HEK293 (cell line): ENCODE measurements around the gene EDC3.
A peak's percentile ranks its signal among the peaks of the same experiment; 100 is the strongest.

Experiments
- CTCF ChIA-PET: fragments of 350-600 bp; formaldehyde crosslinking; extraction: SDS; loops from one replicate; lab custom pipeline; 2021; ENCODE audit warnings: antibody characterized with exemption; lab: Yijun Ruan, JAX
- POLR2A ChIA-PET: fragments of 300-600 bp; formaldehyde crosslinking; extraction: SDS; loops from one replicate; lab custom pipeline; 2020; ENCODE audit warnings: antibody characterized with exemption, inconsistent platforms; lab: Yijun Ruan, JAX
- H3K27ac ChIP-seq: fragments of 200-500 bp; sonication (Bioruptor generic); 2 replicates; pipeline ENCODE4 v1.5.1; 2014; ENCODE audit warnings: low read depth, low read length, control low read depth, inconsistent platforms; ENCODE audit errors: extremely low read depth
- H3K36me3 ChIP-seq, 2 experiments: fragments of 200-500 bp in 1 of 2; sonication (Bioruptor generic) in 1 of 2; 1 replicate in 1 of 2; 2 replicates in 1 of 2; pipeline ENCODE4 v1.5.1; 2014 to 2017; ENCODE audit warnings: inconsistent platforms in 2 of 2, low read length in 2 of 2; ENCODE audit not compliant: control insufficient read depth in 2 of 2, insufficient read depth in 1 of 2
- H3K4me1 ChIP-seq: fragments of 200-500 bp; sonication (Bioruptor generic); 2 replicates; pipeline ENCODE4 v1.5.1; 2014; ENCODE audit warnings: mild to moderate bottlenecking, low read length, inconsistent platforms; ENCODE audit not compliant: control insufficient read depth, insufficient read depth
- H3K4me3 ChIP-seq: 2 replicates; pipeline ENCODE4 v1.5.1; 2011; ENCODE audit warnings: low read depth, mild to moderate bottlenecking, control low read depth, low read length, moderate library complexity
- H3K9me3 ChIP-seq: fragments of 200-500 bp; sonication (Bioruptor generic); 2 replicates; pipeline ENCODE4 v1.5.1; 2014; ENCODE audit warnings: low read depth, low read length, inconsistent platforms; ENCODE audit not compliant: control insufficient read depth, insufficient read depth
- BCL11A ChIP-seq: fragments of 450-650 bp; formaldehyde crosslinking; IDR thresholded peaks from 2 replicates; pipeline ENCODE4 v1.5.1; 2016; ENCODE audit warnings: low read depth, missing biosample characterization, missing genetic modification characterization
- FEZF1 ChIP-seq: fragments of 450-650 bp; formaldehyde crosslinking; IDR thresholded peaks from 2 replicates; pipeline ENCODE4 v1.5.1; 2016; ENCODE audit warnings: missing biosample characterization, missing genetic modification characterization
- GLI2 ChIP-seq: fragments of 450-650 bp; formaldehyde crosslinking; IDR thresholded peaks from 2 replicates; pipeline ENCODE4; 2017; ENCODE audit warnings: missing biosample characterization, missing genetic modification characterization, low read depth, borderline replicate concordance
- GLI4 ChIP-seq: fragments of 450-650 bp; formaldehyde crosslinking; IDR thresholded peaks from 2 replicates; pipeline ENCODE4 v1.5.1; 2016; ENCODE audit warnings: missing biosample characterization, missing genetic modification characterization
- HOXC10 ChIP-seq: sonication (generic); formaldehyde crosslinking; IDR thresholded peaks from 2 replicates; pipeline ENCODE4 v1.8.1; 2023; ENCODE audit warnings: mild to moderate bottlenecking, missing genetic modification reagents
- IKZF3 ChIP-seq: fragments of 450-650 bp; IDR thresholded peaks from 2 replicates; pipeline ENCODE4 v1.5.0; 2018; ENCODE audit warnings: missing biosample characterization, mild to moderate bottlenecking, missing genetic modification characterization, moderate library complexity
- MYNN ChIP-seq: fragments of 450-650 bp; formaldehyde crosslinking; IDR thresholded peaks from 2 replicates; pipeline ENCODE4 v1.5.1; 2016; ENCODE audit warnings: missing biosample characterization, missing genetic modification characterization, borderline replicate concordance
- OSR2 ChIP-seq: fragments of 450-650 bp; formaldehyde crosslinking; IDR thresholded peaks from 2 replicates; pipeline ENCODE4 v1.5.1; 2016; ENCODE audit warnings: missing biosample characterization, missing genetic modification characterization
- OVOL3 ChIP-seq: fragments of 450-650 bp; formaldehyde crosslinking; IDR thresholded peaks from 2 replicates; pipeline ENCODE4 v1.5.1; 2016; ENCODE audit warnings: missing biosample characterization, missing genetic modification characterization
- PRDM6 ChIP-seq: fragments of 450-650 bp; formaldehyde crosslinking; IDR thresholded peaks from 2 replicates; pipeline ENCODE4 v1.5.1; 2017; ENCODE audit warnings: missing biosample characterization, missing genetic modification characterization
- SP2 ChIP-seq: fragments of 450-650 bp; formaldehyde crosslinking; IDR thresholded peaks from 2 replicates; pipeline ENCODE4 v1.5.1; 2016; ENCODE audit warnings: missing biosample characterization, missing genetic modification characterization
- YY1 ChIP-seq: fragments of 450-650 bp; formaldehyde crosslinking; IDR thresholded peaks from 2 replicates; pipeline ENCODE4 v1.5.1; 2018; ENCODE audit warnings: missing biosample characterization, missing genetic modification characterization
- ZBTB48 ChIP-seq: fragments of 450-650 bp; formaldehyde crosslinking; IDR thresholded peaks from 2 replicates; pipeline ENCODE4 v1.5.1; 2016; ENCODE audit warnings: missing biosample characterization, missing genetic modification characterization
- ZFP69B ChIP-seq: fragments of 450-650 bp; formaldehyde crosslinking; IDR thresholded peaks from 2 replicates; pipeline ENCODE4 v1.5.1; 2016; ENCODE audit warnings: missing biosample characterization, missing genetic modification characterization
- ZNF121 ChIP-seq: fragments of 450-650 bp; formaldehyde crosslinking; IDR thresholded peaks from 2 replicates; pipeline ENCODE4 v1.5.1; 2016; ENCODE audit warnings: missing biosample characterization, missing genetic modification characterization
- ZNF19 ChIP-seq: fragments of 450-650 bp; formaldehyde crosslinking; IDR thresholded peaks from 2 replicates; pipeline ENCODE4; 2016; ENCODE audit warnings: missing biosample characterization, missing genetic modification characterization, low read depth
- ZNF211 ChIP-seq: fragments of 450-650 bp; formaldehyde crosslinking; IDR thresholded peaks from 2 replicates; pipeline ENCODE4 v1.5.1; 2016; ENCODE audit warnings: low read depth, missing biosample characterization, missing genetic modification characterization
- ZNF221 ChIP-seq: fragments of 450-650 bp; formaldehyde crosslinking; IDR thresholded peaks from 2 replicates; pipeline ENCODE4 v1.5.1; 2017; ENCODE audit warnings: missing biosample characterization, missing genetic modification characterization, borderline replicate concordance
- ZNF248 ChIP-seq: fragments of 450-650 bp; formaldehyde crosslinking; IDR thresholded peaks from 2 replicates; pipeline ENCODE4 v1.5.1; 2017; ENCODE audit warnings: missing biosample characterization, missing genetic modification characterization
- ZNF266 ChIP-seq: fragments of 450-650 bp; formaldehyde crosslinking; IDR thresholded peaks from 2 replicates; pipeline ENCODE4 v1.5.1; 2016; ENCODE audit warnings: missing biosample characterization, missing genetic modification characterization, low read depth
- ZNF335 ChIP-seq: fragments of 450-650 bp; formaldehyde crosslinking; conservative IDR thresholded peaks from 2 replicates; pipeline ENCODE4 v1.5.1; 2016; ENCODE audit warnings: missing biosample characterization, missing genetic modification characterization
- ZNF398 ChIP-seq: fragments of 450-650 bp; formaldehyde crosslinking; IDR thresholded peaks from 2 replicates; pipeline ENCODE4 v1.5.1; 2017; ENCODE audit warnings: missing biosample characterization, missing genetic modification characterization
- ZNF423 ChIP-seq: fragments of 450-650 bp; formaldehyde crosslinking; IDR thresholded peaks from 2 replicates; pipeline ENCODE4 v1.5.1; 2016; ENCODE audit warnings: missing biosample characterization, missing genetic modification characterization
- ZNF426 ChIP-seq: fragments of 450-650 bp; formaldehyde crosslinking; IDR thresholded peaks from 2 replicates; pipeline ENCODE4 v1.5.1; 2017; ENCODE audit warnings: missing biosample characterization, missing genetic modification characterization, mild to moderate bottlenecking, inconsistent platforms, moderate library complexity
- ZNF521 ChIP-seq: fragments of 450-650 bp; formaldehyde crosslinking; IDR thresholded peaks from 2 replicates; pipeline ENCODE4 v1.5.1; 2017; ENCODE audit warnings: missing biosample characterization, mild to moderate bottlenecking, missing genetic modification characterization
- ZNF548 ChIP-seq: fragments of 450-650 bp; formaldehyde crosslinking; IDR thresholded peaks from 2 replicates; pipeline ENCODE4 v1.5.1; 2016; ENCODE audit warnings: missing biosample characterization, missing genetic modification characterization
- ZNF549 ChIP-seq: fragments of 450-650 bp; IDR thresholded peaks from 2 replicates; pipeline ENCODE4 v1.5.1; 2018; ENCODE audit warnings: missing biosample characterization, missing genetic modification characterization, mild to moderate bottlenecking, inconsistent platforms, moderate library complexity
- ZNF626 ChIP-seq: fragments of 450-650 bp; sonication (Bioruptor Pico); formaldehyde crosslinking; IDR thresholded peaks from 2 replicates; pipeline ENCODE4 v1.5.1; 2018; ENCODE audit warnings: missing biosample characterization, missing genetic modification characterization, inconsistent platforms
- ZNF629 ChIP-seq: fragments of 450-650 bp; formaldehyde crosslinking; IDR thresholded peaks from 2 replicates; pipeline ENCODE4 v1.5.1; 2017; ENCODE audit warnings: missing biosample characterization, missing genetic modification characterization
- ZNF660 ChIP-seq: fragments of 450-650 bp; IDR thresholded peaks from 2 replicates; pipeline ENCODE4 v1.5.1; 2018; ENCODE audit warnings: missing biosample characterization, mild to moderate bottlenecking, missing genetic modification characterization
- ZSCAN16 ChIP-seq: fragments of 450-650 bp; formaldehyde crosslinking; IDR thresholded peaks from 2 replicates; pipeline ENCODE4 v1.5.1; 2016; ENCODE audit warnings: missing biosample characterization, missing genetic modification characterization
- ZSCAN30 ChIP-seq: fragments of 450-650 bp; IDR thresholded peaks from 2 replicates; pipeline ENCODE4 v1.5.1; 2018; ENCODE audit warnings: missing biosample characterization, mild to moderate bottlenecking, missing genetic modification characterization, moderate library complexity

EDC3 gene

GRCh38 chr15:74643665-74644204, 52.1 kb downstream of the EDC3 start:
- POLR2A ChIA-PET, result no interaction called here
- Histone ChIP-seq H3K4me1 (peaks cover 24% of the 10 kb centered on the region), H3K27ac (no peak overlapping the region), H3K36me3 (peaks cover 8 to 36% of the 10 kb centered on the region in 2 experiments)
- CTCF ChIA-PET, result interaction anchor here (1.2 to 16.2 kb wide), 3 partner anchors 9 to 156 kb away, joined by 4 to 800 read pairs (median 200); no protein-coding TSS in a partner anchor
- TF ChIP-seq ZNF248 (tag by site-specific recombination) (no peak), ZNF221 (tag by site-specific recombination) (no peak), FEZF1 (tag by site-specific recombination) (peak; percentile 81), OSR2 (tag by site-specific recombination) (peak; percentile 63; the same call in 1 of the 2 replicates), ZNF19 (no peak), ZFP69B (tag by site-specific recombination) (no peak), ZNF629 (tag by site-specific recombination) (0 out of 2 replicates have a peak, but pooled peaks have one; percentile 11), SP2 (no peak), IKZF3 (tag by site-specific recombination) (peak; percentile 71), ZNF426 (tag by site-specific recombination) (no peak), BCL11A (tag by site-specific recombination) (no peak), ZNF211 (tag by site-specific recombination) (no peak), YY1 (tag by site-specific recombination) (no peak), ZNF521 (tag by site-specific recombination) (no peak), GLI4 (tag by site-specific recombination) (no peak), ZNF423 (no peak), ZNF549 (tag by site-specific recombination) (no peak), ZNF121 (tag by site-specific recombination) (no peak), ZBTB48 (tag by site-specific recombination) (peak; percentile 76), GLI2 (tag by site-specific recombination) (no peak), ZNF266 (tag by site-specific recombination) (no peak), ZNF660 (tag by site-specific recombination) (no peak), ZNF548 (tag by site-specific recombination) (no peak), MYNN (tag by site-specific recombination) (no peak), HOXC10 (CRISPR knock-in tag) (no peak), ZSCAN16 (tag by site-specific recombination) (no peak)
- TF ChIP-seq, all 188 proteins: peak for 5
- no peaks in the 10 kb centered on the region for H3K9me3 ChIP-seq
- no peak overlapping the region for H3K4me3 ChIP-seq

GRCh38 chr15:74642734-74643664, 52.8 kb downstream of the EDC3 start:
- H3K36me3 ChIP-seq, result peaks cover 15 to 41% of the 10 kb centered on the region in 2 experiments
- CTCF ChIA-PET, result interaction anchor here (1.2 to 16.2 kb wide), 3 partner anchors 9 to 157 kb away, joined by 4 to 800 read pairs (median 200); no protein-coding TSS in a partner anchor
- no peaks in the 10 kb centered on the region for H3K9me3 ChIP-seq
- no peak overlapping the region for H3K4me3 ChIP-seq
- POLR2A ChIA-PET, result interaction anchor here (1.3 kb wide), 1 partner anchor 82 kb away, joined by 3 read pairs; the partner anchor contains the start of gene CYP1A1
- peaks cover 24% of the 10 kb centered on the region for H3K4me1 ChIP-seq
- H3K27ac ChIP-seq, result no peak overlapping the region; the same call in 1 of the 2 replicates
- TF ChIP-seq ZNF211 (tag by site-specific recombination), result no peak
- 0 out of 2 replicates have a peak, but pooled peaks have one; percentile 16 for TF ChIP-seq ZNF19
- no peak for TF ChIP-seq OVOL3 (tag by site-specific recombination)
- TF ChIP-seq ZNF335 (tag by site-specific recombination), result 0 out of 2 replicates have a peak, but pooled peaks have one; percentile 21
- peak; percentile 44; the same call in 1 of the 2 replicates for TF ChIP-seq ZSCAN30 (tag by site-specific recombination)
- TF ChIP-seq ZNF398 (tag by site-specific recombination), result 0 out of 2 replicates have a peak, but pooled peaks have one; percentile 26
- peak; percentile 74 for TF ChIP-seq PRDM6
- TF ChIP-seq ZNF626, result no peak
- TF ChIP-seq IKZF3 (tag by site-specific recombination), result peak; percentile 70
